ENCODE measurements around the gene MAGEC1.
"Not testable (repeated sequence)": the region's sequence is repeated elsewhere in the genome, so short reads cannot be mapped to it uniquely, and the experiment has no call there.

Gene MAGEC1, protein sequence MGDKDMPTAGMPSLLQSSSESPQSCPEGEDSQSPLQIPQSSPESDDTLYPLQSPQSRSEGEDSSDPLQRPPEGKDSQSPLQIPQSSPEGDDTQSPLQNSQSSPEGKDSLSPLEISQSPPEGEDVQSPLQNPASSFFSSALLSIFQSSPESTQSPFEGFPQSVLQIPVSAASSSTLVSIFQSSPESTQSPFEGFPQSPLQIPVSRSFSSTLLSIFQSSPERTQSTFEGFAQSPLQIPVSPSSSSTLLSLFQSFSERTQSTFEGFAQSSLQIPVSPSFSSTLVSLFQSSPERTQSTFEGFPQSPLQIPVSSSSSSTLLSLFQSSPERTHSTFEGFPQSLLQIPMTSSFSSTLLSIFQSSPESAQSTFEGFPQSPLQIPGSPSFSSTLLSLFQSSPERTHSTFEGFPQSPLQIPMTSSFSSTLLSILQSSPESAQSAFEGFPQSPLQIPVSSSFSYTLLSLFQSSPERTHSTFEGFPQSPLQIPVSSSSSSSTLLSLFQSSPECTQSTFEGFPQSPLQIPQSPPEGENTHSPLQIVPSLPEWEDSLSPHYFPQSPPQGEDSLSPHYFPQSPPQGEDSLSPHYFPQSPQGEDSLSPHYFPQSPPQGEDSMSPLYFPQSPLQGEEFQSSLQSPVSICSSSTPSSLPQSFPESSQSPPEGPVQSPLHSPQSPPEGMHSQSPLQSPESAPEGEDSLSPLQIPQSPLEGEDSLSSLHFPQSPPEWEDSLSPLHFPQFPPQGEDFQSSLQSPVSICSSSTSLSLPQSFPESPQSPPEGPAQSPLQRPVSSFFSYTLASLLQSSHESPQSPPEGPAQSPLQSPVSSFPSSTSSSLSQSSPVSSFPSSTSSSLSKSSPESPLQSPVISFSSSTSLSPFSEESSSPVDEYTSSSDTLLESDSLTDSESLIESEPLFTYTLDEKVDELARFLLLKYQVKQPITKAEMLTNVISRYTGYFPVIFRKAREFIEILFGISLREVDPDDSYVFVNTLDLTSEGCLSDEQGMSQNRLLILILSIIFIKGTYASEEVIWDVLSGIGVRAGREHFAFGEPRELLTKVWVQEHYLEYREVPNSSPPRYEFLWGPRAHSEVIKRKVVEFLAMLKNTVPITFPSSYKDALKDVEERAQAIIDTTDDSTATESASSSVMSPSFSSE

DNA sequence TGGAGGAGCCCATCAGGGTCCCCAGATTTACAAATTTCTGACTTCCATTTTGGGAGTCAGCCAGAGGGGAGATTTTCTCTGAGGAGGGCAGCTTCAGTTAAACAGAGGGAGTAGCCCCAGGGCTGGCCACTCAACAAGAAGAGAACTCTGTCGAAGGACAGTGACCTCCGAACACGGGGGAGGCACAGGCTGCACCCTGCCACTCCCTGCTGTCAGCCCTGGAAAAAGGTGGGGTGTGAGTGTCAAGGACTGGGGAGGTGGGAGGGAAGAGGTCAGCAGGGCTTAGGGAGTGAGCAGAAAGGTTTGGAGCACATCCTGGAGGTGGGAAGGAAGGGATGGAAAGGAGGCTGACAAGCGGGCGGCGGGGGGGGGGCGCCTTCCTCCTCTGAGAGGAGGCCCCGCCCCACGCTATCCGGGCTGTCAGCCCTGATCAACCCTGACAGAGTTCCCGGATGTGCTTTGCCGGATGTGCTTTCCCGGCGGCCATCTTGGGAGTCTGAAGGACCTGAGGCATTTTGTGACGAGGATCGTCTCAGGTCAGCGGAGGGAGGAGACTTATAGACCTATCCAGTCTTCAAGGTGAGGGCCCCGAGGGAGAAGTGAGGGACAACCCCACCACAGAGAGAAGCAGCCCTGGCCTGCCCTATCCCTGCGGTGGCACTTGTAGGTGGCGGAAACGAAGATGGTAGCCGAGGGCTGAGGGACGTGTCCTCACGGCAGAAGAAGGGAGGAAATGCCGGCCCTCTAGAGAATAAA is at the start of gene MAGEC1:
TSS of gene MAGEC1 (plus strand) at position 495 of the 756 bp plus-strand sequence. CDS start 1,179 bp downstream, outside the sequence.
- no peak for DNase-seq (ENCODE audit: low read depth in 2 of 2)

DNA sequence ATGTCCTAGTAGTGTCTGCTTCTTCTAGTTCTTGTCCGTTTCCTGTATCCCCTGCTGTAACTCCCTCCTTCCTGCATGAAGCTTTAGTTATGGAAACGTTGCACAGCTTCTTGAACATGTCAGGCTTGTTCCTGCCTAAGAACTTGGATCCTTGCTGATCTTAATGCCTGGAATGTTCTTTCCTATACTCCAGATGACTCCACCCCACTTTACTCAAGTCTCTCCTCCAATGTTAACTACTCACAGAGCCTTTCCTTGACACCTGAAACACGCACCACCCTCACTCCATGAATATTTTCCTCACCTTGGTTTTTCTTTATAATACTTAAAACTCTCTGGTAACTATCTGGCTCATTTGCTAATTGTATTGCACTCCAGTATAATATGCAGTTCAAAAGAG is 46.2 kb upstream of the MAGEC1 start:
- DNase-seq (ENCODE audit: low read depth in 2 of 2), result no peak

- DNase-seq (ENCODE audit: low read depth in 2 of 2), result no peak
Measured at GRCh38 chrX:141879616-141880015, 24.1 kb upstream of the MAGEC1 start.

DNA sequence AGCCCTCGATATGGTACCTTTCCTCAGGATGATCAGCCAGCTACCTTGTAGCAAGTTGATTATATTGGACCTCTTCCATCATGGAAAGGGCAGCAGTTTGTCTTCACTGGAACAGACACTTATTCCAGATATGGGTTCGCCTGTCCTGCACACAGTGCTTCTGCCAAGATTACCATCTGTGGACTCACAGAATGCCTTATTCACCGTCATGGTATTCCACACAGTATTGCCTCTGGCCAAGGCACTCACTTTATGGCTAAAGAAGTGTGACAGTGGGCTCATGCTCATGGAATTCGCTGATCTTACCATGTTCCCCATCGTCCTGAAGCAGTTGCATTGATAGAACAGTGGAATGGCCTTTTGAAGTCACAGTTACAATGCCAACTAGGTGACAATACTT is 14.9 kb upstream of the MAGEC1 start:
- not testable (repeated sequence) for DNase-seq (ENCODE audit: low read depth in 2 of 2)

- DNase-seq (ENCODE audit: low read depth in 2 of 2), result no peak
Measured at GRCh38 chrX:141894733-141895132, 9.0 kb upstream of the MAGEC1 start.

- no peak for DNase-seq (ENCODE audit: low read depth in 2 of 2)
Measured at GRCh38 chrX:141897690-141898089, 6.0 kb upstream of the MAGEC1 start.

- DNase-seq (ENCODE audit: low read depth in 2 of 2), result no peak
Measured at GRCh38 chrX:141902366-141902765, 1.3 kb upstream of the MAGEC1 start.

DNA sequence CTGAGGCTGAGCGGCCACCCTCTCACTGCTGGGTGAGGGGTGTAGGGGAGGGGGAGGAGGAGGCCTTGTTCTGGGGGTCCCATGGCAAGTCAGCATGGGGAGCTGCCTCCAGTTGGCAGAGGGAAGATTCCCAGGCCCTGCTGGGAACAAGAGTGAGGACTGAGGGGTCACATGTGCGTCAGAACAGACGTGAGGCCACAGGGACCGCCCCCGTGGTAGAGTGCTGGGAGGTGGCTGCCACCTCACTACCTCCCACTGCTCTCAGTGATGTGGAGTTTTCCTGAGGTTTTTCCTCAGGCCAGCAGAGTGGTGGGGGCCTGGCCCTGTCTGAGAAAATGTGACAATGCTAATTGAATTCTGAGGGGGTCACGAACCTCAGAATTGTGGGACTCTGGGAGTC is 568 bp downstream of the MAGEC1 start:
- DNase-seq (ENCODE audit: low read depth in 2 of 2), result no peak

DNA sequence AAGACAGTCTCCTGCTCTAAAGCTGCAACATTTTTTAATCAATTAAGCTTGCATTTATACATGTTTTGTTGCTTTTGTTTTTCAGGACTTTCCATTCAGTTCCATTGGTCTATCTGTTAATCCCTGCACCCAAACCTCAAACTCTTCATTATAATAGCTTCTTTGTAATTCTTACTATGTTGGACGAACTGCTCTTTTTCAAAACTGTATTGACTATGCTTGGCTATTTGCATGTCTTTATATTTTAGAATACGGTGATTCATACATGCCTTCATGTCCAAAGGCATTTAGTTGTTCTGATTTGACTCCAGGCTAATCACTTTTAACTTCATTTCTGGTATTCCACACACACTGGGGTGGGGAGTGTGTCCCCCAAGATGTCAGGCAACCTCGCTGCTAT is 14.1 kb downstream of the MAGEC1 start:
- no peak for DNase-seq (ENCODE audit: low read depth in 2 of 2)

DNA sequence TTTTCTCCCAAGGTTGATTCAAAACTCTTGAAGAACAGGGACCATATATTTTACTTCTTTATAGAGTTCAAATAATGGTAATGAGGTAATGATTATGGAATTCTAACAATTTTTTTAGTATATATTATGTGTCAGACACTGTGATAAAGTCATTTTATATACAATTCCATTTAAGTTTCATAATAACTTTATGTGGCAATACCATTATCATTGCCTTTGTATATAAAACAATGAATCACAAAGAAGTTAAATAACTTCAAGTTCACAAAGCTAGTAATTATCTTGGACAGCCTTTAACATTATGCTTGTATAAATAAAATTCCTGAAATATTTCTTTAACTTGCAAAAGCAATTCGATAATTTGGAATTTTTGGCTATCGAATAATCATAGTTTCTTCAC is 20.6 kb downstream of the MAGEC1 start:
- DNase-seq (ENCODE audit: low read depth in 2 of 2), result no peak

- DNase-seq (ENCODE audit: low read depth in 2 of 2), result no peak
Measured at GRCh38 chrX:141928432-141928831, 24.7 kb downstream of the MAGEC1 start.

GRCh38 chrX:141934059-141934641 is 30.5 kb downstream of the MAGEC1 start:
- no peak for DNase-seq (ENCODE audit: low read depth in 2 of 2)

GRCh38 chrX:141935645-141936044 is 32.0 kb downstream of the MAGEC1 start:
- DNase-seq (ENCODE audit: low read depth in 2 of 2), result no peak

GRCh38 chrX:141936080-141936479 is 32.4 kb downstream of the MAGEC1 start:
- no peak for DNase-seq (ENCODE audit: low read depth in 2 of 2)

- DNase-seq (ENCODE audit: low read depth in 2 of 2), result no peak
Measured at GRCh38 chrX:141941234-141941633, 37.5 kb downstream of the MAGEC1 start.

- DNase-seq (ENCODE audit: low read depth in 2 of 2), result no peak
Measured at GRCh38 chrX:141945426-141945825, 41.7 kb downstream of the MAGEC1 start.

GRCh38 chrX:141947350-141947749 is 43.7 kb downstream of the MAGEC1 start:
- DNase-seq (ENCODE audit: low read depth in 2 of 2), result no peak

DNA sequence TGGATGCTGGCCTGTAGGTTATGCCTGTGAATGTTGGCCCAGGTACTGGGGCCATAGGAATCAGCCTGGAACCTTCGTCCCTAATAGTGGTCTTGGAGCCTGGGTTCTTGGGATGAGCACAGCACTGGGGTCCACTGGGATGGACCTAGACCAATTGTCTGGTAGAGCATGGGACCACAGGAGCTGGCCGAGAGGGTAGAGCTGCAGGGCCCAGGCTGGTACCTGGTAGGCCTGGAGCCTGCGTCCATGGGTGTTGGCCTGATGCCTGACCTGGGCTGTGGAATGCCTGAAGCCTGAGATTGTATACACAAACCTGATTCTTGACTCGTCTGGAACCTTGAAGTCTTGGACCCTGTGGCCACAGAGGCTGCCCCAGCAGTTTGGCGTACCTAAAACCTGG is 48.9 kb downstream of the MAGEC1 start:
- DNase-seq (ENCODE audit: low read depth in 2 of 2), result no peak

GRCh38 chrX:141958675-141959074 is 55.0 kb downstream of the MAGEC1 start:
- DNase-seq (ENCODE audit: low read depth in 2 of 2), result no peak

All from stimulated activated CD4-positive, alpha-beta T cell treated with anti-CD3 and anti-CD28 coated beads, Interleukin-12 subunit alpha, Interleukin-12 subunit beta, amount 100 ng/mL, for 24 hours (primary cell).